GM18867 (cell line): Measurements from ENCODE around the gene PTPRB.
"Not testable (repeated sequence)": the region's sequence is repeated elsewhere in the genome, so short reads cannot be mapped to it uniquely, and the experiment has no call there.

Experiments used
- ATAC-seq: cut with Tn5 transposase; IDR thresholded peaks from one replicate; pipeline ENCODE4 v1.9.1; 2021; ENCODE audit warnings: mild to moderate bottlenecking, moderate library complexity; ENCODE audit not compliant: unreplicated experiment

Gene PTPRB

DNA sequence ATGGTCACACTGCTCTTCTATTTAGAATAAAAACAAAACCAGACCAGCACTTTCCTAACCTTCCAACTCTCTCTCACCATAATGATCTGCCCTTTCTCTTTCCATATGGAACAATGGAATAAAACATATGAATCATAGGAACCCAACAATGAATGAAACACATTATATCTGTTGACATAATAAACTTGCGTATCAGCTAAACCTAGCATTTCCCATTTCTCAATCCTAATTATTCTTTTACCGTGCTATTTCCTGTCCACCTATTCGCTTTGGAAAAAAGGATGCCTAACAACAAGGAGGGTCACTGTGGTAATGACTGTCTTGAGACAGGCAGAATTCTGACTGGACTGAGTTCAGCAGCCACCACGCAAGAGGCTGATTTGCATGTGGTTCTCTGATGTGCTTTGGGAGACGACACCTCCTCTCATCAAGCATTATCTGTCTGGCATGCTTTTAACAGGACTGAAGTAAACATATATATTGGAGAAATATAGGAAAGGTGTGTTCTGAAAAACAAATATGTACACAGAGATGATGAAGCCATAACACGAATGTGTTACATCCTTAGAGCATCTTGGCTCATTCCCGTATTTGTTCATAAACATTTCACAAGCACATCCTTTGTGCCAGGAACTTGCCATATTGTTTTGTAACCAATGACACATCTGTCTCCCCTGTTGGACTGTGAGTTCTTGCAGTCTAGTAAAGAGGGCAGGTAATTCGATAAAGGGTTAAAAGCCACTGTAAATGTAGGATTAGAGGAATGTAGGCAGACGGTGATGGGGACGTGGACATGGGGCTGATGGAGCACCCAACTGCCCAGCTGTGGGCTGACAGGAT lies 87.7 kb downstream of the PTPRB start:
- ATAC-seq = peak; percentile 44

DNA sequence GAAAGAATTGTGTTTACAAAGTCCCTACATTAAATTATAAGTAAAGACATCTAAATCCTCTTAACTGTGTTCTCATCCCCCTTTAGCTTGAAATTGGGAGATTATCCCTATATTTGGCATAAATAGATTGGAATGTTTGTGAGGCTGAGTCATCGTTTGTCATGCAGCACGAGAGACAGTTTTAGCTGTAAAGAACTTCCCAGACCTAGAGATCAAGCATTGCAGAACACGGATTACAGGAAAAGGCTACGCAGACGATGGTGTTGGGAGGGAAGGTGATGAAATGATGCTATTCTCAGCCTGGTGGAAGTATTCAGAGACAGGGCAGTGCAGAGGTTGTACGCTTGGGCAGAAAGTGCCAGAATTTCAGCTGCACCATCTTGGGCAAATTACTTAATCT lies 93.8 kb downstream of the PTPRB start:
- no peak for ATAC-seq

DNA sequence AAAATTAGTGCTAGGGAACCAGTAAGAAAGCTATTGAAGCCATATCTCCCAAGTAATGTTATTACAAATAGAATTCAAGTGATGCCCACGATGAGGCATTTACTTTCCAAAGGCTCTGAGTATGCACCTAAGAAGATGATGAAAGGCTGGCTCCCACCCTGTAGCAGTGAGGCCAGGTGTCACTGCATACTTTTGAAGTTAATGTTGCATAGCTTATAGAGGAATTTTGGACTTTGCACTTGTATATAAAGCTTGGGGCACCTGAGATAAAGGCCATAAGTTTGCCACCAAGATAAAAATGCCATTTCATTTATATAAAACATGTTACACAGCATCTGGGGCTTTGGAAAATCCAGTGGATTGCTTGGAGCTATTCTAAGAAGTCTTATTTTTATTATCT lies 96.2 kb downstream of the PTPRB start:
- ATAC-seq = no peak

DNA sequence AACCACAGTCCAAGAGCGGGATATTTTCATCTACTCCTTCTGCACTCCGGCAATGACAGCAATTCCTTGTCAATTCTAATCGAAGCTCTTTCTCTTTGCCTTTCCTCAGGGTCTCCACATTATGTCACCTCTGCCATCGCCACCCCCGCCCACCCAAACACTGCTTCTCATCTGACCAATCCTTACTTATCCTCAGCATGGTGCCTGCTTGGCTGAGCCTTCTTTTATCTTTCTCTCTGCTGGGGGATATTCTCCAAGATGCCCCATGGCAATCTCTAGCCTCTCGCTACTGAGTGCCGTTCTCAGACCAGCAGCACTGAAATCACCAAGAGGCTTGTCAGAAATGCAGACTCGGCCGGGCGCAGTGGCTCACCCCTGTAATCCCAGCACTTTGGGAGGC lies 100.6 kb downstream of the PTPRB start:
- no peak for ATAC-seq

DNA sequence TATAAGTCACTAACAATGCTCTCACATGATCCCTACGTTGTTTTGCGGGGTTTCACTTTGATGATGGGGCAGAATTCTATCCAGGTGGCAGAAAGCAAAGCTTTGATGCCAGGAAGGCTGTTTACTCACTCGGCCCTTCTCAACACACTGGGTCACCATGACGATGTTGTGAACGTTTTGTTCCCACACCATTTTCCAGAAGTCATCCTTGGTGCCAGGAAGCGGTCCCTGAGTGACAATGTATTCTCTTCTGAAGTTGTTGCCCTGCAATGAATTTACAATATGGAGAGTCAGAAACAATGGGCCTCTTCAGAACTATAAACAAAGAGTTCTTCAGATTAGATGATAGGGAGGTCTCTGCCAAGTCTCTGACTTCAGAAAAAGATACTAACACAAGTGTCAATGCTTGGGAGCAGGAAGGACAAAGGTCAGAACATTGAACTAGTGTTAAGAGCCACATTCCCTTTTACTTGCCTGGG lies 101.3 kb downstream of the PTPRB start:
- ATAC-seq = no peak

DNA sequence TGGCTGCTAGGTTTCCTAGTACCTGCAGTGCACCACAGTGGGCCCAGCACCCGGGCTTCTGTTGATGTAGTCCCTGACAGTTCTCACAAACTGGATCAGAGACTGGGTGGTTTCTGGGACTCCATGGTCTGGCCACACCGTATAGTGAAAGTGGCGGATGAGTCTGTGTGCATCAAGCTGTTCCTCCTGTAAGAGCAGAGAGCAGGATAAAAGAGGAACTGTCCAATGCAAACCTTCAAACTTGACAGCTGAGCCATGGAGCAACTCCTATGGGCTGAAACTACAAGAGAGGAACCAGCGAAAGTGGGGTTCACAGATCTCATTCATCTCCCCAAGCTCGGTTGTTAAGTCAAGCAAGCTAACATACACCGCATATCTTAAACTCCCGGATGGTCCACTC lies 102.8 kb downstream of the PTPRB start:
- no peak for ATAC-seq

DNA sequence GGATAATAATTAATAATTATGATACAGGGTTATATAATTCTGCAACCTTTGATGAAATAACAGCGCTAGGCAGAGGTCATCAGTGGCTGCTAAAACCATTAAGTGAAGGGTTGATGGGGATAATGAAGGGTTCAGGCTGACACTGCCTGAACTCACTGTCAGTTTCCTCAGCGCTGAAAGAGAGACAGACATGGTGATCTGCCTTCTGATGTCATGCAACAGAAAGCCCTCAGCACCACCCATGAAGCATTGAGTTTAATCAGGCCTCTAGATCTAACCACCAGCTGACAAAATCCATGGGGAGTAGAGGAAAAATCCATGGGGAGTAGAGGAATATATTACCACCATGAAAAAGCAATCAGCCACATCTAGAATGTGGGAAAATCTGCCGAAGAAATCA lies 107.6 kb downstream of the PTPRB start:
- ATAC-seq = no peak

DNA sequence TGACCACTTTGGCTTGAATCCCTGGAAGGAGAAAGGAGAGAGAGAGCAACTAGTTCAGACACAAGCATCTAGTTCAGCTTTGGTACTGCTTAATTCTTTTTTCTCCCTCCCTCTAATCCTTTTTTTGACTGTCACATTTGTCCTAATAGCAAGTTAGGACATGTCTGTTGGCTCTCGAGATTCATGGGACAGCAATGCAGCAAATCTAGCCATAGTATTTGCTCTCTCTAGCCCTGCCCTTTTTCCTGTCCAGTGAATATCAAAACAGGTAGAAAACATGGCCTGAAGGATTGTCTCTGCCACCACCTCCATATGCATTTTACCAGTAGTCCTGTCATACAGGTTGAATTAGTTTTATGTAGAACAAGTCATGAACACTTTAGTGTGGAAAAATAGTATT lies 116.4 kb downstream of the PTPRB start:
- no peak for ATAC-seq

DNA sequence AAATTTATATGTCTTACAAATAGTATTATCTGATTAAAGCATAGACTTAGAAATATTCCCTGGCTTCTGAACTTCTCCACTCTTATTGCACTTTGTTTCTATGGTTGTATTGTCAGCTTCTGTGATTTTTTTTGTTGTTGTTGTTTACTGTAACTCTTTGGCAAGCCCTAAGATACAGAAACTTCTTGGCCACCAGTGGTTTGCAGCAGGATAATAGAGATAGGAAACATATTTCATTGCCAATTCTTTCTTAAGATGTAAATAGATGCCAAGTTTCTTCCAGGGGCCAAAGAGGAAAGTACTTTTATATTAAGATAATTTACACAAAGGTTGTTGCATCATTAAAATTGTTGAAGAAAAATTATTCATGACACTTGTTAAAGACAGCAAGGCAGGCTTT lies 123.8 kb downstream of the PTPRB start:
- ATAC-seq = no peak

DNA sequence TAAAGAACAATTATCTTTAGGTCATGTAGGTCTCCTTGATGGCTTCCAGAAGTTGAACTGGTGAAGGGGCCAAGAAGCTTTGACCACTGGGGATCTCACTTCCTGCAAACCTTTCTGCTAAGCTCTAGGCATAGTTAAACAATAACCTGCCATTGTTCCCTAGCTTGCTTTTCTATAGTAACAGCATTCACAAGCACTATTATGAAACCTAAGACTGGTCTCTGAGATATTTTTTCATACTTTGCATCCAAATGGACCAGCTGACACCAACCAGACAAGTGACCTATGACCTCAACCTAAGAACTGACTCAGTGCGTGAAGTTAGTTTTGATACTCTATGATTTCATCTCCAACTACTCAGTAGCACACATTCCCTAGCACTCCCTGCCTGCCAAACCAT lies 129.1 kb downstream of the PTPRB start:
- no peak for ATAC-seq

DNA sequence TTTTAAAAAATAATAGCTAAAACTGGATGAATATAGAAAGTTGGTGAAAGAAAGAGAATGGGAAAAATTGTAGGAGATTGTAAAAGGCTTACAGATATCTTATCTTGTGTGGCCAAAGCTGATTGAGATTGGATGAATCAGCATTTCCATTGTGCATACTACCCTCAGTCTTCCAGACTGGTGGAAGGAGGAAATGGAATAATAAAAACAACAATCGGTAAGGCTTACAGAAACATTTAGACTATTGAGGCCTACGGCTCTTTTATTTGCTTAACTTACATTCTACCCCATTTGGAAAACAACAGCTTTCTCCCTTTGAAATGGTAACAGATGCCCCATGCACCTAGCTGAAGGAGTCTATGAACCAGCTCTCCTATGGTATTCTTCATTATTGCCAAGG lies 129.8 kb downstream of the PTPRB start:
- ATAC-seq = no peak

DNA sequence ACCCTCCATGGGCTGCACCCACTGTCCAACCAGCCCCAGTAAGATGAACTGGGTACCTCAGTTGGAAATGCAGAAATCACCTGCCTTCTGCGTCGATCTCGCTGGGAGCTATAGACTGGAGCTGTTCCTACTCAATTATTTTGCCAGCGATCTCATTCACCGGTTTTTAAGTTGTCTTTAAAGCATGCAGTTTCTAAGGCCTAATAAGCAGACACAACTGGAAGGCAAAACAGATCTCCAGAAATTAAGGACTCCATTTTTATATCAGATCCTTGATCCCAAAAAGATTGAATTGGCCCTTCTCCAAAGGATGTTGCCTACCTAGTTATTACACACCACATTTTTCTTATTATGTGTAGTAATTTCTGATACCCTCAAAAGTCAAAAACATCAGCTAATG lies 139.7 kb downstream of the PTPRB start:
- ATAC-seq = no peak

DNA sequence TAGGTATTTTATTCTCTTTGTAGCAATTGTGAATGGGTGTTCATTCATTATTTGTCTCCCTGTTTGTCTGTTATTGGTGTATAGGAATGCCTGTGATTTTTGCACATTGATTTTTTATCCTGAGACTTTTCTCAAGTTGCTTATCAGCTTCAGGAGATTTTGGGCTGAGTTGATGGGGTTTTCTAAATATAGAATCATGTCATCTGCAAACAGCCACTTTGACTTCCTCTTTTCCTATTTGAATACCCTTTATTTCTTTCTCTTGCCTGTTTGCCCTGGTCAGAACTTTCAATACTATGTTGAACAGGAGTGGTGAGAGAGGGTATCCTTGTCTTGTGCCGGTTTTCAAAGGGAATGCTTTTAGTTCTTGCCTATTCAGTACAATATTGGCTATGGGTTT lies 144.3 kb downstream of the PTPRB start:
- not testable (repeated sequence) for ATAC-seq

DNA sequence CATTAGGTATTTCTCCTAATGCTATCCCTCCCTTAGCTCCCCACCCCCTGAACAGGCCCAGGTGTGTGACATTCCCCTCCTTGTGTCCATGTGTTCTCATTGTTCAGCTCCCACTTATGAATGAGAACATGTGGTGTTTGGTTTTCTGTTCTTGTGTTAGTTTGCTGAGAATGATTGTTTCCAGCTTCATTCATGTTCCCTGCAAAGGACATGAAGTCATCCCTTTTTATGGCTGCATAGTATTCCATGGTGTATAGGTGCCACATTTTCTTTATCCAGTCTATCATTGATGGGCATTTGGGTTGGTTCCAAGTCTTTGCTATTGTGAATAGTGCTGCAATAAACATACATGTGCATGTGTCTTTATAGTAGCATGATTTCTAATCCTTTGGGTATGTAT lies 146.3 kb downstream of the PTPRB start:
- ATAC-seq = not testable (repeated sequence)

DNA sequence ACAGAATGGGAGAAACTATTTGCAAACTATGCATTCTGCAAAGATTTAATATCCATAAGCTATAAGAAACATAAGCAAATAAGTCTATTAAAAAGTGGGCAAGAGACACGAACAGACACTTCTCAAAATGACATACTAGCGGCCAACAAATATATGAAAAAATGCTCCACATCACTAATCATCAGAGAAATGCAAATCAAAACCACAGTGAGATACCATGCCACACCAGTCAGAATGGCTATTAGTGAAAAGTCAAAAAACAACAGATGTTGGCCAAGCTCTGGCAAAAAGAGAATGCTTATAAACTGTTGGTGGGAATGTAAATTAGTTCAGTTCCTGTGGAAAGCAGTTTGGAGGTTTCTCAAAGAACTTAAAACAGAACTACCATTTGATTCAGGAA lies 149.8 kb downstream of the PTPRB start:
- peak; percentile 63 for ATAC-seq

DNA sequence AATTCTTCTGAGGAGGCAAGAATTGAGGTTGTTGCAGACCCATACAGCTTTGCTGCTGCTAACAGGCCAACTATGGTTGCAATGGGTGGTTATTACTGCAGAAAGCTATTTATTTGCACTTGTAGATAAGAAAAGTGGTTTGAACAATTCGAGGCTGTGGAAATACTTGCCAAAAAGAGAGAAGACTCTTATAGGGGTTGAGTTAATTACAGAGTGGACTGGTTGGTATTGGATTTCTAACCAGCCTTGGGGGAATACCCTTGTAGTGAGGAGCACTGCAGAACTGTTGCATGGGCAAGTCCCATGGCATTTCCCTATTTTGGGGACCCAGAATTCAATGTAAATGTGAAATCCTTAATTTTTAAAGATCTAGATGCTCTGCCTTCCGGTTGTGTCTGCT lies 150.6 kb downstream of the PTPRB start:
- ATAC-seq = no peak

DNA sequence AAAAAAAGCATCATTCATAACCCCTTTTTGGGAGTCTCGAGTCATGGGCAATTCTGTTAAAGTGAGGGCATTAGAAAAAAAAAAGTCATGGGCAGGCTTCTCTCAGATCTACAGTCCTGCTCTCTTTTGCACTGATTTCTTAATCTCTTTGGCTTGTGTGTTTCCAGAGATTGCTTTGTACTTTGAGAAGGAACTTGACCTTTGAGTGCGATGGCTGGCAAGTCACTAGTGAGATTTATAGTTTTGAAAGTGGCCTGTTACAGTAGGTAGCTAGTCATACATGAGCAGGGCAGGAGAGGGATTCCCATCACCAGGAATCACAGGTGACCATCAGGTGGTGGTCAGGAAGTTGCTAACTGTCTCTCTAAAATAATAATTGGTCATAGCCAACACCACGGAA lies 151.5 kb downstream of the PTPRB start:
- ATAC-seq = no peak

DNA sequence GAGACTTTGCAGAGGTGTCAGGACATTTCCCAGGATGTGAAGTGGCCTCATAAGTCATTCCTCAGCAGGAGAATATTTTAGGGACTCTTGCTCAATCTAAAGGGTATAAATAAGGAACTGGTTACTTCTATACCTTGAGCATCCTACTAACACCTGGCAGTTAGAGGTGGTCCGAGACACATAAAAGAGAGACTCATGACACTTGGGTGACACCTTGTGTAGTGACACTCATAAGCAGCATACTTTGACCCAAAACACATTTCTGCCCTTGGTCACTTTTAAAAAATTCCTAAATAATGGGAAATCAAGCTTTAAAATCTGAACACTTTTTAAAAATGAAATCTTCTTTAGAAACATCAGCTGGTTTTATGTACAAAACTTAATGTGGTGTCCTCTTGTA lies 152.8 kb downstream of the PTPRB start:
- ATAC-seq = no peak

DNA sequence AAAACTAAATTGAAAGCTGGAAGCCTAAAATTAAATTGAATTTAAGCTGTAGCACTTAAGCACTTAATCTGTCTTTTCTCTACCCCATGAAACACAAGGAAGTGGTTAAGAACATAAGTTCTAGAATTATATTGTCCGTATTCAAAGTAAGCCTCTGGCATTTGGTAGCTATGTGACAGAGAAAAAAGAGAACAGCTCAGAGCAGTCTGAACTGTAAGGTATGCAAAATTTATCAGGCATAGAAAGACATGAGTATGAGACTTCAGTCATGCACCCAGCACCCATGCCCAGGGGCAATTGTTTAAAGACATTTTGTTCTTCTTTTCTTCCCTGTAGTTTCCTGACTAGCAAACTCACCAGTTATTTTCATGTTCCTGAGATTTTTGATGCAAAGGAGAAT lies 154.5 kb downstream of the PTPRB start:
- ATAC-seq = no peak

DNA sequence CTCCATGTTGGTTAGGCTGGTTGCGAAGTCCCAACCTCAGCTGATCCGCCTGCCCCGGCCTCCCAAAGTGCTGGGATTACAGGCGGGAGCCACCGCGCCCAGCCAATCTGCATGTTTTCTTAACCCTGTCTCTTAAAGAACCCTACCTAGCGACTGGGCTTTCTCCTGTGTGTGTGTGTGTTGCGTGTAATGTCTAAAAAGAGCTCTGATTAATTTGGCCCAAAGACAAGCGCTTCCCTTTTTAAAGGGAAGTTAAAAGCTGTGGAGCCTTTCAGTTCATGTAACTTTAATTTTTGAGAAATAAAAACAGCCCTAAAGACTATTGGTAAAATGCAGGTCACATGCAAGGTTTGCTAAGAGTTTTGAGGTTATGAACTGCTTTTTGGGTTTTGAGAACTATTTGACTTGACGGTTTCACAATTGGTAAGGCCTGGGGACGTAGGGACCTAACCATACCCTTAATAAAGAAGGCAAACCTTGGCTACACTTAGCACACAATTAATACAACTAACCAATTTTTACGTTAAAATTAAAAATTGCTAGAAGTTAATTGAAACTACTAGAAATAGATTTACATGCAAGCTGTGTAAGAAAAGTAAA lies 167.9 kb downstream of the PTPRB start:
- ATAC-seq = no peak

DNA sequence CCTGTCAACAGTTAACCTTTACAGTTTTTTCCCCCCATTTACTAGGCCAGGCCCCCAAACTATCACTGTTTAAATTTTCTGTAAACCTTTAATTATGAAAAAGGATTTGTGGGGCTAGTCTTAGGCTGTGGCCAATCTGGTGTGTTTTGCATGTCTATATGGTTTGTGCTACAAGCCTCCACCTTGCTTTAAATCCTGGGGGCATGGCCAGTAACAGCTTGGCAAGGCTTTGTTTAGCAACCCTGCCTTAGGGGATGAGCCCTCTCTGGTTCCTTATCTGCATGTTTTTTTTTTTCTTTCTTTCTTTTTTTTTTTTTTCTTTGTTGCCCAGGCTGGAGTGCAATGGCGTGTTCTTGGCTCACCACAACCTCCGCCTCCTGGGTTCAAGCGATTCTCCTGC lies 168.5 kb downstream of the PTPRB start:
- no peak for ATAC-seq

DNA sequence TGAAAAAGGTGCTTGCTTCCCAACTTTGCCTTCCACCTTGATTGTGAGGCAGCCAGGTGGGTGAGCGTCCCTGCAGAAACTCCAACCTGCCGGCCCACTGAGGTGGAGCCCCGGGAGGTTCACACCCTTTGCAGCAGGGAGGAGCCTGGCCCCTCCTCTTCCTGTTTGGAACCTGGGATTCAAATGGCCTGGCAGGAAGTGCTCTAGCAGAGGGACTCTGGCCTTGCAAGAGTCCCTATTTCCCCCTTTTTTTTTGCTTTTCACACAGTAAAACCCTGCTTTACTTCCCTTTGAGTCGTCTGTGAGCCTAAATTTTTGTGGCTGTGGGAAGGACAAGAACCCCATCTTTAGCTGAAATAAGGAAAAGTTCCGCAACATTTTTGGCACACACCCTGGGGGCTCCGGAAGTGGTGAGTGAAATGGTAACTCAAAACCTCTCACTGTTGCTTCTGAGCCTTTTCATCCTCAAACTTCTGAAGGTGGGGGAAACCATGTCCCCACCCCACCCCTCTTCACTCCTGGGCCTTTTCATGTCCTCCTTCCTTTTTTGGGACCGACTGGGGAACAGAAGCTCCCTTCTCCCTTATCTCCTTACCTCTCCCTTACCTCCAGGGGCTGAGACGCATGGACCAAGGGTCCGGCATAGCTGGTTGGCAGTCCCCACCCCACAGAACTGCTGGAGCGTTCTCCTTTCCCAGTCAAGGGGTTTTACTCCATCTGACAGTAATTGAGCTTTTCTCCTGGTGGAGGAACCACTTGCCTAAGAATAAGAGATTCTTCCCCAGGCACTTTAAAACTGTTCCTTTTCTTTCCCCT lies 169.1 kb downstream of the PTPRB start:
- no peak for ATAC-seq
